Activated T-helper 1 cell treated with anti-CD3 and anti-CD28 coated beads, Interleukin-12 subunit alpha, Interleukin-12 subunit beta, Interleukin-2, Interleukin-4 antibody, amounts not matched to agents 30 ng/mL and 10 ng/mL and 1 ng/mL, durations not matched to agents 14 hours and 24 hours and 36 hours (primary cell): Measurements from ENCODE around the gene ERH. TPM values are rescaled to one million over a fixed set of nuclear protein-coding genes. Genes with fewer than 3 reads are reported as not detected.

Experiments
- DNase-seq: peaks from one replicate; pipeline ENCODE4 v3.0.0; 2021; ENCODE audit warnings: low spot score
- H3K27ac Mint-ChIP-seq: one replicate; pipeline ENCODE4 v1.8.0; 2021; ENCODE audit warnings: mild to moderate bottlenecking, mixed read lengths
- H3K27me3 Mint-ChIP-seq: one replicate; pipeline ENCODE4 v1.8.0; 2022; ENCODE audit warnings: mild to moderate bottlenecking, moderate library complexity, mixed read lengths; ENCODE audit not compliant: insufficient read depth
- H3K36me3 Mint-ChIP-seq: one replicate; pipeline ENCODE4 v1.8.0; 2021; ENCODE audit warnings: low read depth, mixed read lengths
- H3K4me1 Mint-ChIP-seq: one replicate; pipeline ENCODE4 v1.8.0; 2021; ENCODE audit warnings: low read depth, mixed read lengths
- H3K4me3 Mint-ChIP-seq: one replicate; pipeline ENCODE4 v1.8.0; 2021; ENCODE audit warnings: mild to moderate bottlenecking, moderate library complexity, mixed read lengths
- H3K9me3 Mint-ChIP-seq: one replicate; pipeline ENCODE4 v1.8.0; 2021; ENCODE audit warnings: mixed read lengths
- intact Hi-C: fragments of 100-400 bp; cut with micrococcal nuclease; formaldehyde crosslinking; loops from one replicate; pipeline ENCODE4 v1.15.1; 2024
- total RNA-seq: library from RNA; stranded (reverse); gene quantifications from 2 replicates; pipeline ENCODE4 v1.2.3, GENCODE V29; 2022

Gene ERH
- total RNA-seq, 1 donor from 2014 or later: 400 TPM

- peaks cover 5% of the 10 kb centered on the region for H3K27me3 Mint-ChIP-seq
- peaks cover 3% of the 10 kb centered on the region for H3K36me3 Mint-ChIP-seq
- H3K9me3 Mint-ChIP-seq: no peaks in the 10 kb centered on the region
- H3K27ac Mint-ChIP-seq: no peak overlapping the region
- intact Hi-C loops: no loop called here
- DNase-seq: no peak
- H3K4me3 Mint-ChIP-seq: no peak overlapping the region
- H3K4me1 Mint-ChIP-seq: peaks cover 13% of the 10 kb centered on the region
These were observed 48.9 kb downstream of the ERH start for GRCh38 chr14:69349091-69349777.

DNA sequence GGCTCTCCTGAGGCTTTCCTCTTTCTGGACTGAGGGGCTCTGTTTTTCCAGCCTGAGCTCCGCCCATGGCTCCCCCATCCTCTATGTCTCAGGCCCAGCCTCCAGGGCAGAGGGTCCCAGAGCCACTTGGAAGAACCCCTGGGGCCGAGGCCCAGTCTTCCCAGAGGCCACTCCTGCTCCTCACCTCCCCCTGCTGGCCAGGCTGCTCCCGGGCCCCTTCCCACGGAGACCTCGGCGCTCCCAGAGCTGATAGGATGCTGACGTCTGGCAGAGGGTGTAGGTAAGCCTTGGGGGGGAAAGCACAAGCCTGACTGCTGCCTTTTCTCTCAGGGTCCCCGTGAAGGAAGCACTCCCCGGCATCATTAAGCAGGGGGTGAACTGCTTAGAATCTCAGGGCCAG, 51.4 kb downstream of the ERH start:
- peaks cover 6% of the 10 kb centered on the region for H3K4me1 Mint-ChIP-seq
- intact Hi-C loops: no loop called here

GRCh38 chr14:69345402-69345801, 52.7 kb downstream of the ERH start:
- Mint-ChIP-seq H3K4me1 (no peaks in the 10 kb centered on the region), H3K9me3 (no peaks in the 10 kb centered on the region)

More for the DNA sequence above, 51.4 kb downstream of the ERH start:
- H3K36me3 Mint-ChIP-seq: no peaks in the 10 kb centered on the region
- no peaks in the 10 kb centered on the region for H3K9me3 Mint-ChIP-seq
- no peak overlapping the region for H3K4me3 Mint-ChIP-seq
- H3K27me3 Mint-ChIP-seq: peaks cover 5% of the 10 kb centered on the region
- no peak overlapping the region for H3K27ac Mint-ChIP-seq
- DNase-seq: no peak

DNA sequence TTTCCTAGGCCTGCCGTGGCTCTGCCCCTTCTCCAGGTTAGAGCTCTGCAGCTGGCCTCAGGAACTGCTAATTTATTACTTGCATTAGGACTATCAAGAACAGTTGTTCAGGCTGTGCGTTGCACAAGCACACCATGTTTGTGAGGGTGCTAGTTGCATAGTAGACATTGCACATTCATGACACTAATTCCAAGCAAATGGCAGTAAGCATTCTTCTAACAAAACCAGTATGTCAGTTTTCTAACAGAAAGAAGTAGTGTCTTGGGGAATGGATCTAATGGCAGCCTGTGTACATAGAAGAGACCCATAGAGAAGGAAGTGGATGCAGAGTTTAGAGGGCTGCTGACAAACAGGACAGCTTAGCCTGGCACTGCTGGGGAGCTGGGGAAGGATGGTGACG, 53.9 kb downstream of the ERH start:
- Mint-ChIP-seq H3K4me3 (no peak overlapping the region), H3K4me1 (no peaks in the 10 kb centered on the region), H3K27me3 (peaks cover 11% of the 10 kb centered on the region), H3K27ac (no peak overlapping the region), H3K36me3 (no peaks in the 10 kb centered on the region), H3K9me3 (no peaks in the 10 kb centered on the region)
- DNase-seq: no peak
- intact Hi-C loops: no loop called here

More at GRCh38 chr14:69345402-69345801, 52.7 kb downstream of the ERH start:
- H3K27me3 Mint-ChIP-seq: peaks cover 9% of the 10 kb centered on the region
- DNase-seq: no peak
- H3K4me3 Mint-ChIP-seq: no peak overlapping the region
- H3K36me3 Mint-ChIP-seq: no peaks in the 10 kb centered on the region
- H3K27ac Mint-ChIP-seq: no peak overlapping the region
- intact Hi-C loops: no loop called here

GRCh38 chr14:69342928-69343525, 55.1 kb downstream of the ERH start:
- no peaks in the 10 kb centered on the region for H3K9me3 Mint-ChIP-seq
- intact Hi-C loops: no loop called here

DNA sequence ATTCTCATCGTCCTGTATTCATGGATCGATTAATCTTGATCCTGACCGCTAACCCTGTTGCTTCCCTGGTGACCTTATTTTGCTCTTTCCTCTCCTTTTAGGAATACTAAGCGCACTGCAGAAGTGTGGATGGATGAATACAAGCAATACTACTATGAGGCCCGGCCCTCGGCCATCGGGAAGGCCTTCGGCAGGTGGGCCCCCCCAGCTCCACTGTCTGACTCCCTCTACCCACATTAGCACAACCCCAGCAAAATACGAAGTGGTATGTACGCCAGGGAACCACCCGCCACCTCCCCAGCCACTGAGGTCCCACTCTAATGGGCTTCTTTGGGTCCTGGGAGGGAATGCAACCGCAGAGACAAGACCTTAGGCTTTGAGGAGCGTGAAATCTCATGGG, 58.7 kb downstream of the ERH start:
- no peak overlapping the region for H3K27ac Mint-ChIP-seq
- H3K9me3 Mint-ChIP-seq: no peaks in the 10 kb centered on the region
- H3K4me1 Mint-ChIP-seq: no peaks in the 10 kb centered on the region
- no peak overlapping the region for H3K4me3 Mint-ChIP-seq
- intact Hi-C loops: no loop called here
- H3K36me3 Mint-ChIP-seq: no peaks in the 10 kb centered on the region
- peaks cover 18% of the 10 kb centered on the region for H3K27me3 Mint-ChIP-seq
- no peak for DNase-seq

More at GRCh38 chr14:69342928-69343525, 55.1 kb downstream of the ERH start:
- H3K27ac Mint-ChIP-seq: no peak overlapping the region
- H3K4me3 Mint-ChIP-seq: no peak overlapping the region
- no peaks in the 10 kb centered on the region for H3K36me3 Mint-ChIP-seq
- H3K4me1 Mint-ChIP-seq: no peaks in the 10 kb centered on the region
- H3K27me3 Mint-ChIP-seq: peaks cover 11% of the 10 kb centered on the region
- no peak for DNase-seq

DNA sequence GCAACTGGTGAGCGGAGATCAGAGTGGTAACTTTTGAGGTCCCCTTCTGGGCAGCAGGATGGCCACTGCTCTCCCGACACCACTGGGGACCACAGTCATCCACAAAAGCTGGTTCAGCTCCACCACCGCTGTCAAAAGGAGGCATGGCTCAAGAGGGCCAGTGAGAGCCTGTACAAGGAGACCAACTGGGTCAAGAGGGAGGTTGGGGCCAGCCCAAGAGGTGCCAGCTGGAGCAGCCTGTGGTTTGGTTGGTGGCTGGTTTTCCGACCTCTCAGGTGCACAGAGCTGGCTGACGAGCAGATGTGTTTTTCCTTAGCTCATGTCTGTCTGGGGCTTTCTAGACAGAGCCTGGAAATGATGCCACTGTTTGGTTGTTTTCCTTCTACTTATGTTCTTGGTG, 60.1 kb downstream of the ERH start:
- Mint-ChIP-seq H3K27me3 (peaks cover 16% of the 10 kb centered on the region), H3K36me3 (no peaks in the 10 kb centered on the region), H3K27ac (no peak overlapping the region), H3K4me1 (no peaks in the 10 kb centered on the region), H3K9me3 (no peaks in the 10 kb centered on the region), H3K4me3 (no peak overlapping the region)
- intact Hi-C loops: no loop called here
- no peak for DNase-seq

DNA sequence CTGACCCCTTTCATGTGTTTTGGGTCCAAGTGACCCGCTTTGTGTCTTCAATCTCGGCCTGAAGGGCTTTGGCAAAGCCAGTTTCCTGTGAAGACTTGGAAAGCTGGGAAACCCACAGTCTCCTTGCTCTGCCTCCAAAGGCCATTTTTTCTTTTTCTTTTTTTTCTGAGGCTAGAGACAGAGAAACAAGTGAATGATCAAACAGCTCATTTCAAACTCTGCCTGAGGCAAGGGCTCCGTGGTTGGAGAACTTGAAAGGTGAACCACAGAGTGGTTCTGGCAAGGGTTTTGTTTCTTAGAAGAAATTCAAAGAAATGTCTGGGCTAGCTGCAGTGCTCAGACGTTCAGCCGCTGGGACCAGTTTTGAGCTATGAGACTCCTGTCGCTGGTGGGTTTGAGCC, 62.7 kb downstream of the ERH start:
- intact Hi-C loops: no loop called here
- Mint-ChIP-seq H3K27me3 (peaks cover 9% of the 10 kb centered on the region), H3K4me1 (no peaks in the 10 kb centered on the region), H3K9me3 (no peaks in the 10 kb centered on the region), H3K36me3 (no peaks in the 10 kb centered on the region), H3K4me3 (no peak overlapping the region), H3K27ac (no peak overlapping the region)
- no peak for DNase-seq

- DNase-seq: no peak
- Mint-ChIP-seq H3K4me3 (no peak overlapping the region), H3K9me3 (no peaks in the 10 kb centered on the region), H3K36me3 (no peaks in the 10 kb centered on the region), H3K27ac (no peak overlapping the region), H3K27me3 (peaks cover 7% of the 10 kb centered on the region), H3K4me1 (no peaks in the 10 kb centered on the region)
- intact Hi-C loops: no loop called here
These were observed 63.5 kb downstream of the ERH start for GRCh38 chr14:69334576-69334975.

- DNase-seq: no peak
- H3K4me1 Mint-ChIP-seq: no peaks in the 10 kb centered on the region
- no peak overlapping the region for H3K4me3 Mint-ChIP-seq
- H3K9me3 Mint-ChIP-seq: no peaks in the 10 kb centered on the region
- intact Hi-C loops: no loop called here
- H3K27ac Mint-ChIP-seq: no peak overlapping the region
- H3K27me3 Mint-ChIP-seq: peaks cover 7% of the 10 kb centered on the region
- no peaks in the 10 kb centered on the region for H3K36me3 Mint-ChIP-seq
These were observed 64.2 kb downstream of the ERH start for GRCh38 chr14:69333791-69334337.

- DNase-seq: no peak
- intact Hi-C loops: no loop called here
- Mint-ChIP-seq H3K36me3 (no peaks in the 10 kb centered on the region), H3K4me1 (no peaks in the 10 kb centered on the region), H3K9me3 (no peaks in the 10 kb centered on the region), H3K27ac (no peak overlapping the region), H3K4me3 (no peak overlapping the region), H3K27me3 (peaks cover 7% of the 10 kb centered on the region)
These were observed 65.2 kb downstream of the ERH start for GRCh38 chr14:69332782-69333395.

DNA sequence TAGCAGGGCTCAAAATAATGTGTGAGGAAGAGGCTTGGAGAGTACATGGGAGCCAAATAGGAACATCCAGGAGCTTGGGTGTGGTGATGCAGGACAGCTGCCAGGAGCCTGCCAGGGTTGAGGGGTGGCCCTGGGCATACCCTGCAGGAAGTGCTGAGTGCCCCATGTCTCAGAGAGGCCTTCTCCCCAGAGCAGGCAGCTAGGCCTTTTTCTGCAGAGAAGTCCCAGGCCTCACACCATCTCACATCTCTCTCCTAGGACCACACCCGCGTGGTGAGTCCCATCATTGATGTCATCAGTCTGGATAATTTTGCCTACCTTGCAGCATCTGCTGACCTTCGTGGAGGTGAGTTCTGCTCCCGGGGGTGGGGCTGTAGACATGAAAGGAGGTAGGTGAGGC, 66.9 kb downstream of the ERH start:
- intact Hi-C loops: no loop called here

More for the DNA sequence above, 66.9 kb downstream of the ERH start:
- Mint-ChIP-seq H3K9me3 (no peaks in the 10 kb centered on the region), H3K27ac (no peak overlapping the region), H3K27me3 (peaks cover 2% of the 10 kb centered on the region), H3K4me3 (no peak overlapping the region), H3K36me3 (no peaks in the 10 kb centered on the region), H3K4me1 (no peaks in the 10 kb centered on the region)
- DNase-seq: no peak
